ENCODE results near the gene NARF. TPM values are rescaled to one million over a fixed set of nuclear protein-coding genes. Genes with fewer than 3 reads are reported as not detected.

The NARF gene
- total RNA-seq, 4 donors from 2014 or later = 47.5 to 69.7 (median 48.7) TPM

GRCh38 chr17:82494236-82495055, 35.9 kb downstream of the NARF start:
- intact Hi-C loops (cut with DNase I) = loop anchor here (10.0 kb wide), 1 partner anchor 80 kb away; the partner anchor contains the start of genes HEXD and OGFOD3
- Histone ChIP-seq H3K9me3 (no peaks in the 10 kb centered on the region), H3K36me3 (no peaks in the 10 kb centered on the region), H3K27me3 (no peaks in the 10 kb centered on the region), H3K4me1 (peaks cover 17 to 26% of the 10 kb centered on the region in 2 donors), H3K27ac (peak overlapping the region; percentile 48 to 58 (median 56)), H3K4me3 (replicated peaks in 1 of 3) (no peak overlapping the region)
- peak; percentile 89 to 91 for DNase-seq
- WGBS, 2 donors = 9 to 14% methylated on average over 13 to 15 of the region's 17 CpGs
- TF ChIP-seq POLR2A (IDR thresholded peaks at IDR 0.05) = no peak
- TF ChIP-seq CTCF (IDR thresholded peaks at IDR 0.05) = peak; percentile 45 to 93 (median 84)

GRCh38 chr17:82495844-82496528, 37.4 kb downstream of the NARF start:
- Histone ChIP-seq H3K36me3 (no peaks in the 10 kb centered on the region), H3K4me3 (replicated peaks in 1 of 3) (no peak overlapping the region), H3K4me1 (peaks cover 17 to 26% of the 10 kb centered on the region in 2 donors), H3K27ac (peak overlapping the region in 1 of 3 donors; percentile 87), H3K9me3 (no peaks in the 10 kb centered on the region), H3K27me3 (no peaks in the 10 kb centered on the region)
- 70 to 74% methylated on average over 9 to 12 of the region's 12 CpGs for WGBS, 2 donors
- TF ChIP-seq CTCF (IDR thresholded peaks at IDR 0.05) (no peak), POLR2A (IDR thresholded peaks at IDR 0.05) (no peak)
- no peak for DNase-seq
- intact Hi-C loops (cut with DNase I) = loop anchor here (2.0 to 10.0 kb wide), 2 partner anchors 61 to 81 kb away; partner anchors contain the start of genes HEXD and OGFOD3

- Histone ChIP-seq H3K9me3 (no peaks in the 10 kb centered on the region), H3K27ac (peak overlapping the region; percentile 13 to 87 (median 78)), H3K27me3 (no peaks in the 10 kb centered on the region), H3K4me3 (replicated peaks in 1 of 3) (peak overlapping the region in 2 of 3 donors; percentile 58 to 59), H3K4me1 (peaks cover 17 to 26% of the 10 kb centered on the region in 2 donors), H3K36me3 (no peaks in the 10 kb centered on the region)
- TF ChIP-seq POLR2A (IDR thresholded peaks at IDR 0.05) (peak in 1 of 2 donors; percentile 72), CTCF (IDR thresholded peaks at IDR 0.05) (peak in 1 of 6 experiments; percentile 17)
- 8 to 20% methylated on average over 30 to 43 of the region's 83 CpGs for WGBS, 2 donors
- intact Hi-C loops (cut with DNase I) = loop anchor here (2.0 to 10.0 kb wide), 2 partner anchors 60 to 82 kb away; partner anchors contain the start of genes HEXD and OGFOD3
- peak; percentile 98 to 99 for DNase-seq
These were observed 38.2 kb downstream of the NARF start for GRCh38 chr17:82496529-82497434.

- peaks cover 17 to 26% of the 10 kb centered on the region in 2 donors for H3K4me1 ChIP-seq
- 9 to 11% methylated on average over 35 to 38 of the region's 66 CpGs for WGBS, 2 donors
- intact Hi-C loops (cut with DNase I) = loop anchor here (2.0 to 10.0 kb wide), 2 partner anchors 59 to 83 kb away; partner anchors contain the start of genes HEXD and OGFOD3
These were observed 39.2 kb downstream of the NARF start for GRCh38 chr17:82497483-82498405.

More at GRCh38 chr17:82497483-82498405, 39.2 kb downstream of the NARF start:
- Histone ChIP-seq H3K27me3 (no peaks in the 10 kb centered on the region), H3K4me3 (replicated peaks in 1 of 3) (peak overlapping the region in 1 of 3 donors; percentile 59), H3K27ac (peak overlapping the region; percentile 66 to 87 (median 78)), H3K9me3 (no peaks in the 10 kb centered on the region), H3K36me3 (no peaks in the 10 kb centered on the region)
- no peak for TF ChIP-seq CTCF (IDR thresholded peaks at IDR 0.05)
- no peak for TF ChIP-seq POLR2A (IDR thresholded peaks at IDR 0.05)
- DNase-seq = peak; percentile 54 to 62
